Measurements from ENCODE around the gene TMEM150C. TPM values are rescaled to one million over a fixed set of nuclear protein-coding genes. Genes with fewer than 3 reads are reported as not detected.
A peak's percentile ranks its signal among the peaks of the same experiment; 100 is the strongest.

Gene TMEM150C
- total and polyA plus RNA-seq, 8 donors: 0.45 to 8.4 (median 3.9) TPM; not detected in 1

DNA sequence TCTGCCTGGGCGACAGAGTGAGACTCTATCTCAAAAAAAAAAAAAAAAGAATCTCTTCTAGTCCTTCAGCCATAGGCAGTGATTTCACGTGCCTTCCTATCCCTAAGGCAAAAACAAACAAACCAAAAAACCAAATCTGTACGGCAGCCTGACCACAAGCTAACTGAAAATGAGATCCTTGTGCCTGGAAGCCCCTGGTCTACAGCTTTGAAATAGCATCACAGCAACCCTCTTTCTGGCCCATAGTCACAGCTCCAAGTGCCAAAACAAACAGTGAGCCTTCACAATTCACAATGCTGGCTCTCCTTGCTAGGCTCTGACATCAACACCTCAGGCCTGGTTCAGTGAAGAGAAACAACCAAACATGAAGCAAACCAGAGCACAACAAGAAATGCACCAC, 46.1 kb downstream of the TMEM150C start:
- Histone ChIP-seq H3K36me3 (no peaks in the 10 kb centered on the region), H3K27me3 (no peaks in the 10 kb centered on the region), H3K4me1 (peaks cover 0 to 7% (median 3%) of the 10 kb centered on the region in 4 donors), H3K4me3 (no peak overlapping the region), H3K27ac (no peak overlapping the region), H3K9me3 (no peaks in the 10 kb centered on the region)
- 9 to 33% (median 25%) methylated on average over 2 to 3 of the region's 3 CpGs for WGBS, 5 donors
- intact Hi-C loops (cut with DNase I; ENCODE audit: low total_unique reads): no loop called here
- TF ChIP-seq, protein P1, sequence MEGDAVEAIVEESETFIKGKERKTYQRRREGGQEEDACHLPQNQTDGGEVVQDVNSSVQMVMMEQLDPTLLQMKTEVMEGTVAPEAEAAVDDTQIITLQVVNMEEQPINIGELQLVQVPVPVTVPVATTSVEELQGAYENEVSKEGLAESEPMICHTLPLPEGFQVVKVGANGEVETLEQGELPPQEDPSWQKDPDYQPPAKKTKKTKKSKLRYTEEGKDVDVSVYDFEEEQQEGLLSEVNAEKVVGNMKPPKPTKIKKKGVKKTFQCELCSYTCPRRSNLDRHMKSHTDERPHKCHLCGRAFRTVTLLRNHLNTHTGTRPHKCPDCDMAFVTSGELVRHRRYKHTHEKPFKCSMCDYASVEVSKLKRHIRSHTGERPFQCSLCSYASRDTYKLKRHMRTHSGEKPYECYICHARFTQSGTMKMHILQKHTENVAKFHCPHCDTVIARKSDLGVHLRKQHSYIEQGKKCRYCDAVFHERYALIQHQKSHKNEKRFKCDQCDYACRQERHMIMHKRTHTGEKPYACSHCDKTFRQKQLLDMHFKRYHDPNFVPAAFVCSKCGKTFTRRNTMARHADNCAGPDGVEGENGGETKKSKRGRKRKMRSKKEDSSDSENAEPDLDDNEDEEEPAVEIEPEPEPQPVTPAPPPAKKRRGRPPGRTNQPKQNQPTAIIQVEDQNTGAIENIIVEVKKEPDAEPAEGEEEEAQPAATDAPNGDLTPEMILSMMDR (IDR thresholded peaks at IDR 0.05): no peak
- TF ChIP-seq EP300 (IDR thresholded peaks at IDR 0.05): no peak
- no peak for TF ChIP-seq POLR2AphosphoS5 (IDR thresholded peaks at IDR 0.05)
- no peak for TF ChIP-seq POLR2A (IDR thresholded peaks at IDR 0.05)
- DNase-seq: peak; percentile 38 to 39

DNA sequence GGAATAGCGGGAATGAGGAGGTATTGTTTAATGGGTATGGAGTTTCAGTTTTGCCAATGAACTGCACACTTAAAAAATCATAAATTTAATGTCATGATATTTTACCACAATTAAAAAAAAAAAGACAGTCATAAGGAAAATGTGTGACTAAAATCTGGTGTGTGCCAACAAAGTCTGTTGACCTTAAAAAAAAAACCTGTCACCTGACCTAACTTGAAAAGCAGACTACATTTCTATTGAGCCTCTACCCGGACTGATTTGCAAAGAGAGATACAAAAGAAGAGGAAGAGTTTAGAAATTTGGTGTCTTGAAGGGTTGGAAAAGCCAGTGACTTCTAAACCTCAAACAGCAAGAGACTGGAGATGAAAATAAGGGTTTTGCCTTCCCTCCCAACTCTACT, 48.4 kb downstream of the TMEM150C start:
- intact Hi-C loops (cut with DNase I; ENCODE audit: low total_unique reads): no loop called here
- 49 to 71% (median 61%) methylated on average over 2 of the region's 2 CpGs for WGBS, 5 donors
- Histone ChIP-seq H3K27me3 (no peaks in the 10 kb centered on the region), H3K4me1 (peaks cover 0 to 7% (median 3%) of the 10 kb centered on the region in 4 donors), H3K9me3 (no peaks in the 10 kb centered on the region), H3K4me3 (no peak overlapping the region), H3K27ac (no peak overlapping the region), H3K36me3 (no peaks in the 10 kb centered on the region)
- TF ChIP-seq EP300 (IDR thresholded peaks at IDR 0.05) (no peak), POLR2AphosphoS5 (IDR thresholded peaks at IDR 0.05) (no peak), POLR2A (IDR thresholded peaks at IDR 0.05) (no peak)
- TF ChIP-seq, protein P1 (IDR thresholded peaks at IDR 0.05): no peak
- no peak for DNase-seq

- no peak for DNase-seq
- no peak overlapping the region for H3K4me3 ChIP-seq
- no peaks in the 10 kb centered on the region for H3K9me3 ChIP-seq
- 78 to 99% (median 96%) methylated on average over 3 of the region's 3 CpGs for WGBS, 5 donors
- intact Hi-C loops (cut with DNase I; ENCODE audit: low total_unique reads): no loop called here
- H3K4me1 ChIP-seq: no peaks in the 10 kb centered on the region
- TF ChIP-seq EP300 (IDR thresholded peaks at IDR 0.05): no peak
- TF ChIP-seq POLR2AphosphoS5 (IDR thresholded peaks at IDR 0.05): no peak
- TF ChIP-seq, protein P1 (IDR thresholded peaks at IDR 0.05): no peak
- no peak for TF ChIP-seq POLR2A (IDR thresholded peaks at IDR 0.05)
- H3K36me3 ChIP-seq: no peaks in the 10 kb centered on the region
- no peak overlapping the region for H3K27ac ChIP-seq
- H3K27me3 ChIP-seq: no peaks in the 10 kb centered on the region
Measured at GRCh38 chr4:82510216-82510615, 51.6 kb downstream of the TMEM150C start.

DNA sequence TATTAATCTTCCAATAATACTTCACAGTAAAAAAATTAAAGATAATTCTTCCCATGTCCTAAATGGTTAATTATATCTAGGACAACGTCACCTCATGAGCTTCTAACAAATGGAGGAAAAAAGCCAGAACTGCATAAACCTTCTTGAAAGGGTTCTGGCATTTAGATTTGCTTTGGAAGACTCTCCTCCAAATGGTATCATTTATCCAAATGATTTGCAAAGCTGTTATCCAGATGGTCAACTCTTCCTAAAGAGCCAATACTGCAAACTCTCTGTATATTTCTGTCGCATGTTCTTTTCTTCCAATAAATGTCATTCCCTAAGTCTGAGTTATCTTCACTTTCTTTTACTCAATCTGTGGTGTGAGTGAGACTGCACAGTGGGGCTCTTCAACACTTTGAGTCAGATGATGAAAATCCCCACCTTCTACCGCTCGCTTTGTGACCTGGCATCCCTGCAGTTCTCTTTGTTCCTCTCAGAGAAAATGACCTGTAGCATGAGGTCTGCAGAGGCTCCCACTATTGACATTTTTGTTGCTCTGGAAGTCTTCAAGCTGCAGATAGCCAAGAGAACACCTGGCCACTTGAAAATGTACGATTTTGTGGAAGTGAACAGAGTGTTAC, 52.9 kb downstream of the TMEM150C start:
- TF ChIP-seq POLR2AphosphoS5 (IDR thresholded peaks at IDR 0.05) (no peak), EP300 (IDR thresholded peaks at IDR 0.05) (no peak), POLR2A (IDR thresholded peaks at IDR 0.05) (no peak)
- TF ChIP-seq, protein P1 (IDR thresholded peaks at IDR 0.05): no peak
- no peak overlapping the region for H3K27ac ChIP-seq
- H3K9me3 ChIP-seq: no peaks in the 10 kb centered on the region
- DNase-seq: no peak
- no peaks in the 10 kb centered on the region for H3K4me1 ChIP-seq
- intact Hi-C loops (cut with DNase I; ENCODE audit: low total_unique reads): no loop called here
- no peak overlapping the region for H3K4me3 ChIP-seq
- H3K36me3 ChIP-seq: no peaks in the 10 kb centered on the region
- WGBS, 5 donors: 60 to 67% (median 66%) methylated on average over 5 of the region's 5 CpGs
- no peaks in the 10 kb centered on the region for H3K27me3 ChIP-seq

Measured in stomach (tissue), 9 donors.